Right forelimb (tissue), 1 donor: Measurements from ENCODE around the gene SLC25A30.
A peak's percentile ranks its signal among the peaks of the same experiment; 100 is the strongest.

Source experiments
- DNase-seq: peaks from one replicate; pipeline ENCODE4 v3.0.0-alpha.2; 2018

The SLC25A30 gene

GRCh38 chr13:45417790-45418534, at the start of gene SLC25A30:
Gene SLC25A30 (minus strand): TSS chr13:45418373. CDS start chr13:45411425, 6,948 bp downstream.
- peak; percentile 93 for DNase-seq

GRCh38 chr13:45466359-45466758, 48.2 kb upstream of the SLC25A30 start:
- DNase-seq, result no peak

- peak; percentile 96 for DNase-seq
Measured at GRCh38 chr13:45464687-45465453, 46.7 kb upstream of the SLC25A30 start, which contains the start of gene COG3. Gene COG3 (plus strand): TSS chr13:45464939. CDS start chr13:45465037, 98 bp downstream.

- peak; percentile 44 for DNase-seq
Measured at GRCh38 chr13:45464141-45464686, 46.0 kb upstream of the SLC25A30 start.

GRCh38 chr13:45456196-45456972, 38.2 kb upstream of the SLC25A30 start:
- no peak for DNase-seq

- no peak for DNase-seq
Measured at GRCh38 chr13:45454204-45454603, 36.0 kb upstream of the SLC25A30 start.

- DNase-seq, result no peak
Measured at GRCh38 chr13:45451282-45451681, 33.1 kb upstream of the SLC25A30 start.

GRCh38 chr13:45448965-45449559, 30.9 kb upstream of the SLC25A30 start:
- no peak for DNase-seq

GRCh38 chr13:45447050-45447661, 29.0 kb upstream of the SLC25A30 start:
- DNase-seq, result no peak

- DNase-seq, result no peak
Measured at GRCh38 chr13:45446181-45446580, 28.0 kb upstream of the SLC25A30 start.

GRCh38 chr13:45445053-45445452, 26.9 kb upstream of the SLC25A30 start:
- DNase-seq, result no peak

GRCh38 chr13:45441633-45442032, 23.5 kb upstream of the SLC25A30 start:
- no peak for DNase-seq

GRCh38 chr13:45439781-45440462, 21.7 kb upstream of the SLC25A30 start:
- DNase-seq, result no peak

GRCh38 chr13:45439008-45439407, 20.8 kb upstream of the SLC25A30 start:
- no peak for DNase-seq

- DNase-seq, result no peak
Measured at GRCh38 chr13:45437947-45438346, 19.8 kb upstream of the SLC25A30 start.

- no peak for DNase-seq
Measured at GRCh38 chr13:45436953-45437352, 18.8 kb upstream of the SLC25A30 start.

- no peak for DNase-seq
Measured at GRCh38 chr13:45436332-45436731, 18.2 kb upstream of the SLC25A30 start.

GRCh38 chr13:45434556-45435371, 16.6 kb upstream of the SLC25A30 start:
- no peak for DNase-seq

GRCh38 chr13:45433381-45433790, 15.2 kb upstream of the SLC25A30 start:
- DNase-seq, result no peak

GRCh38 chr13:45432737-45433380, 14.7 kb upstream of the SLC25A30 start:
- no peak for DNase-seq
